ENCODE measurements around the gene ZFYVE16. TPM values are rescaled to one million over a fixed set of nuclear protein-coding genes. Genes with fewer than 3 reads are reported as not detected.
"Not testable (repeated sequence)": the region's sequence is repeated elsewhere in the genome, so short reads cannot be mapped to it uniquely, and the experiment has no call there.

Gene ZFYVE16
- total RNA-seq, 1 donor from 2014 or later: 33.5 TPM

GRCh38 chr5:80409367-80409966 is 1.6 kb downstream of the ZFYVE16 start:
- DNase-seq (ENCODE audit: low read depth in 2 of 2): peak in 1 of 2 donors; percentile 4

GRCh38 chr5:80411589-80412219 is 3.8 kb downstream of the ZFYVE16 start:
- peak; percentile 2 to 56 for DNase-seq (ENCODE audit: low read depth in 2 of 2)

- peak in 1 of 2 donors; percentile 4 for DNase-seq (ENCODE audit: low read depth in 2 of 2)
These were observed 6.2 kb downstream of the ZFYVE16 start for GRCh38 chr5:80414113-80414512.

GRCh38 chr5:80417973-80418372 is 10.1 kb downstream of the ZFYVE16 start:
- no peak for DNase-seq (ENCODE audit: low read depth in 2 of 2)

- not testable (repeated sequence) for DNase-seq (ENCODE audit: low read depth in 2 of 2)
These were observed 16.5 kb downstream of the ZFYVE16 start for GRCh38 chr5:80424365-80424764.

- no peak for DNase-seq (ENCODE audit: low read depth in 2 of 2)
These were observed 27.6 kb downstream of the ZFYVE16 start for GRCh38 chr5:80435476-80435875.

- no peak for DNase-seq (ENCODE audit: low read depth in 2 of 2)
These were observed 29.5 kb downstream of the ZFYVE16 start for GRCh38 chr5:80437326-80437725.

GRCh38 chr5:80438739-80439138 is 30.9 kb downstream of the ZFYVE16 start:
- DNase-seq (ENCODE audit: low read depth in 2 of 2): no peak

GRCh38 chr5:80439213-80439612 is 31.3 kb downstream of the ZFYVE16 start:
- no peak for DNase-seq (ENCODE audit: low read depth in 2 of 2)

- DNase-seq (ENCODE audit: low read depth in 2 of 2): no peak
These were observed 34.9 kb downstream of the ZFYVE16 start for GRCh38 chr5:80442742-80443141.

- no peak for DNase-seq (ENCODE audit: low read depth in 2 of 2)
These were observed 45.5 kb downstream of the ZFYVE16 start for GRCh38 chr5:80453366-80453765.

- DNase-seq (ENCODE audit: low read depth in 2 of 2): no peak
These were observed 55.4 kb downstream of the ZFYVE16 start for GRCh38 chr5:80463269-80463668.

GRCh38 chr5:80466669-80467485 is 59.0 kb downstream of the ZFYVE16 start:
- DNase-seq (ENCODE audit: low read depth in 2 of 2): peak in 1 of 2 donors; percentile 32

- no peak for DNase-seq (ENCODE audit: low read depth in 2 of 2)
These were observed 60.3 kb downstream of the ZFYVE16 start for GRCh38 chr5:80468131-80468530.

- DNase-seq (ENCODE audit: low read depth in 2 of 2): not testable (repeated sequence)
These were observed 62.8 kb downstream of the ZFYVE16 start for GRCh38 chr5:80470631-80471030.

- DNase-seq (ENCODE audit: low read depth in 2 of 2): no peak
These were observed 67.1 kb downstream of the ZFYVE16 start for GRCh38 chr5:80474929-80475328.

- DNase-seq (ENCODE audit: low read depth in 2 of 2): no peak
These were observed 71.8 kb downstream of the ZFYVE16 start for GRCh38 chr5:80479713-80480112.

GRCh38 chr5:80480354-80480753 is 72.5 kb downstream of the ZFYVE16 start:
- DNase-seq (ENCODE audit: low read depth in 2 of 2): no peak

GRCh38 chr5:80481019-80481893 is 73.4 kb downstream of the ZFYVE16 start:
- DNase-seq (ENCODE audit: low read depth in 2 of 2): peak; percentile 64 to 76

GRCh38 chr5:80482578-80482977 is 74.7 kb downstream of the ZFYVE16 start:
- no peak for DNase-seq (ENCODE audit: low read depth in 2 of 2)

- no peak for DNase-seq (ENCODE audit: low read depth in 2 of 2)
These were observed 75.9 kb downstream of the ZFYVE16 start for GRCh38 chr5:80483636-80484232.

Data from lung microvascular endothelial cell (primary cell).